ENCODE measurements around the gene RANBP9. TPM values are rescaled to one million over a fixed set of nuclear protein-coding genes. Genes with fewer than 3 reads are reported as not detected.

RANBP9 gene
- total RNA-seq, 2 donors from 2014 or later: 27.2 to 35.0 TPM

DNA sequence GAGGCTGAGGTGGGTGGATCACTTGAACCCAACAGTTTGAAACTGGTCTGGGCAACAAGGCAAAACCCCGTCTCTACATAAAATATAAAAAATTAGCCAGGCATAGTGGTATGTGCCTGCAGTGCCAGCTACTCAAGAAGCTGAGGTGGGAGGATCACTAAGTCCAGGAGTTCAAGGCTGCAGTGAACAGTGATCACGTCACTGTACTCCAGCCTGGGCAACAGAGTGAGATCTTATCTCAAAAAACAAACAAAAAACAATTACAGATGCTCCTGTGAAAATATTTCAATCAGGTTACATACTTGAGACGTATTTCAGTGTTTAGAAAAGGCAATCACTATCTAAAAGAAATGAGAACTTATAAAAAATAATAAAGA is 33.8 kb downstream of the RANBP9 start:
- Histone ChIP-seq H3K9ac (ENCODE audit: low read depth in 2 of 2, low read length in 2 of 2) (no peak overlapping the region), H3K9me3 (no peaks in the 10 kb centered on the region), H3K36me3 (no peaks in the 10 kb centered on the region), H3K4me3 (no peak overlapping the region), H3K27ac (no peak overlapping the region), H3K4me1 (no peaks in the 10 kb centered on the region), H3K27me3 (no peaks in the 10 kb centered on the region)
- intact Hi-C loops (cut with DNase I): no loop called here
- DNase-seq: no peak
- TF ChIP-seq, protein P1, sequence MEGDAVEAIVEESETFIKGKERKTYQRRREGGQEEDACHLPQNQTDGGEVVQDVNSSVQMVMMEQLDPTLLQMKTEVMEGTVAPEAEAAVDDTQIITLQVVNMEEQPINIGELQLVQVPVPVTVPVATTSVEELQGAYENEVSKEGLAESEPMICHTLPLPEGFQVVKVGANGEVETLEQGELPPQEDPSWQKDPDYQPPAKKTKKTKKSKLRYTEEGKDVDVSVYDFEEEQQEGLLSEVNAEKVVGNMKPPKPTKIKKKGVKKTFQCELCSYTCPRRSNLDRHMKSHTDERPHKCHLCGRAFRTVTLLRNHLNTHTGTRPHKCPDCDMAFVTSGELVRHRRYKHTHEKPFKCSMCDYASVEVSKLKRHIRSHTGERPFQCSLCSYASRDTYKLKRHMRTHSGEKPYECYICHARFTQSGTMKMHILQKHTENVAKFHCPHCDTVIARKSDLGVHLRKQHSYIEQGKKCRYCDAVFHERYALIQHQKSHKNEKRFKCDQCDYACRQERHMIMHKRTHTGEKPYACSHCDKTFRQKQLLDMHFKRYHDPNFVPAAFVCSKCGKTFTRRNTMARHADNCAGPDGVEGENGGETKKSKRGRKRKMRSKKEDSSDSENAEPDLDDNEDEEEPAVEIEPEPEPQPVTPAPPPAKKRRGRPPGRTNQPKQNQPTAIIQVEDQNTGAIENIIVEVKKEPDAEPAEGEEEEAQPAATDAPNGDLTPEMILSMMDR (IDR thresholded peaks at IDR 0.05): no peak

DNA sequence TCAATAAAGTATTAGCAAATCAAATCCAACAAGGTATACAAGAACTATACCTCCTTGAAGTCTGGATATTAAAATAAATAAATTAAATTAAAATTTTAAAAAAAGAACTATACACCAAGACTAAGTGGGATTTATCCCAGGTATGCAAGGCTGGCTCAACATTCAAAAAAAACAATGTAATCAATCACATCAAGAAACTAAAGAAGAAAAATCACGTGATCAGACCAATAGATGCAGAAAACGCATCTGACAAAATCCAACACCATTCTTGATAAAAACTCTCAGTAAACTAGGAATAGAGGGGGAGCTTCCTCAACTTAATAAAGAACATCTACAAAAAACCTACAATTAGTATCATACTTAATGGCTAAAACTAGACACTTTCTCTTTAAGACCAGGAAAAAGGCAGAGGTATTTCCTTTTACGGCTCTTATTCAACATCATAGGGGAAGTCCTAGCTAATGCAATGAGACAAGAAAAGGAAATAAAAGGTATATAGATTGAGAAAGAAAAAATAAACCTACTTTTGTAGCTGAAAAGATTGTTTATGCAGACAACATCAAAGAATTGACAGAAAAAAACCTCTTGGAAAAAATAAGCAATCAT is 35.0 kb downstream of the RANBP9 start:
- intact Hi-C loops (cut with DNase I): no loop called here
- TF ChIP-seq, protein P1 (IDR thresholded peaks at IDR 0.05): no peak
- H3K9me3 ChIP-seq: no peaks in the 10 kb centered on the region
- H3K27me3 ChIP-seq: no peaks in the 10 kb centered on the region
- H3K36me3 ChIP-seq: no peaks in the 10 kb centered on the region
- no peak for DNase-seq
- H3K4me1 ChIP-seq: no peaks in the 10 kb centered on the region
- H3K27ac ChIP-seq: no peak overlapping the region
- no peak overlapping the region for H3K4me3 ChIP-seq
- no peak overlapping the region for H3K9ac ChIP-seq (ENCODE audit: low read depth in 2 of 2, low read length in 2 of 2)

GRCh38 chr6:13674533-13675190 is 37.0 kb downstream of the RANBP9 start:
- Histone ChIP-seq H3K36me3 (no peaks in the 10 kb centered on the region), H3K9ac (ENCODE audit: low read depth in 2 of 2, low read length in 2 of 2) (no peak overlapping the region)
- intact Hi-C loops (cut with DNase I): no loop called here

GRCh38 chr6:13673825-13674444 is 37.7 kb downstream of the RANBP9 start:
- no peak overlapping the region for H3K9ac ChIP-seq (ENCODE audit: low read depth in 2 of 2, low read length in 2 of 2)
- no peak overlapping the region for H3K4me3 ChIP-seq
- H3K4me1 ChIP-seq: no peaks in the 10 kb centered on the region
- no peak for DNase-seq
- H3K36me3 ChIP-seq: no peaks in the 10 kb centered on the region
- TF ChIP-seq, protein P1 (IDR thresholded peaks at IDR 0.05): no peak
- no peaks in the 10 kb centered on the region for H3K9me3 ChIP-seq
- H3K27ac ChIP-seq: no peak overlapping the region
- no peaks in the 10 kb centered on the region for H3K27me3 ChIP-seq
- intact Hi-C loops (cut with DNase I): no loop called here

More at GRCh38 chr6:13674533-13675190, 37.0 kb downstream of the RANBP9 start:
- Histone ChIP-seq H3K4me1 (no peaks in the 10 kb centered on the region), H3K9me3 (no peaks in the 10 kb centered on the region), H3K27me3 (no peaks in the 10 kb centered on the region), H3K4me3 (no peak overlapping the region), H3K27ac (no peak overlapping the region)
- TF ChIP-seq, protein P1 (IDR thresholded peaks at IDR 0.05): no peak
- DNase-seq: no peak

- no peaks in the 10 kb centered on the region for H3K9me3 ChIP-seq
- no peak for DNase-seq
- no peaks in the 10 kb centered on the region for H3K4me1 ChIP-seq
- H3K36me3 ChIP-seq: no peaks in the 10 kb centered on the region
- H3K27ac ChIP-seq: no peak overlapping the region
- H3K9ac ChIP-seq (ENCODE audit: low read depth in 2 of 2, low read length in 2 of 2): no peak overlapping the region
- intact Hi-C loops (cut with DNase I): no loop called here
- TF ChIP-seq, protein P1 (IDR thresholded peaks at IDR 0.05): no peak
- H3K4me3 ChIP-seq: no peak overlapping the region
- no peaks in the 10 kb centered on the region for H3K27me3 ChIP-seq
Measured at GRCh38 chr6:13673368-13673767, 38.3 kb downstream of the RANBP9 start.
